ENCODE measurements around the gene DDX5. TPM values are rescaled to one million over a fixed set of nuclear protein-coding genes. Genes with fewer than 3 reads are reported as not detected.

DDX5 gene
- total and polyA plus RNA-seq, 2 of the 13 experiments (the other 11 are each of a cell fraction or from before 2014, with no cell fraction given) = 503 to 684 TPM

DNA sequence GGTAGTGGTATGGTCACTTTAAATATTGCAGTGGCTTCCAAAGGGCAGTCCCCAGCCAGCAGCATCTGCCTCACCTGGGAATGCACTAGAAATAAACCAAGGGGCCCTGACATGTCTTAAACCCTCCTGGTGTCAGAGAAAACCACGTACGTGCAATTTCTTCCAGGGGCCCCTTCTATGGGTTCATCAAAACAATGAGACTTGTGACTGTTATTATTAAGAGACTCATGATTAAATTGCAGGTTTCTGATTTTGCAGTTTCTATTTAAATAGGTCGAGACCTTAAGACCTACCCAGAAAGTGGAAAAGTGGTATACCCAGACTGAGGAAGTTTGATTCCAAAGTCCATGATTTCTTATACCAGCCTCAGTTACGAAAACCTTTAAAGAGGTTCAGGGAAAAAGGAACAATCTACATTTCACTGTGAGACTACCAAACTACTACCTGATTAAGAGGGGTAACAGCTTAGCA is 8.5 kb downstream of the DDX5 start (continued):
- TF ChIP-seq SALL2 (CRISPR knock-in tag; IDR thresholded peaks at IDR 0.05) = no peak
- no peak for TF ChIP-seq SIN3B (IDR thresholded peaks at IDR 0.05; ENCODE audit: low read length)
- no peak; the same call in 1 of the 2 replicates for TF ChIP-seq TFAP4 (IDR thresholded peaks at IDR 0.05; ENCODE audit: borderline replicate concordance, low read depth)
- no peak for TF ChIP-seq ZNF235 (CRISPR knock-in tag; IDR thresholded peaks at IDR 0.05; ENCODE audit: borderline replicate concordance)
- TF ChIP-seq, protein P1, sequence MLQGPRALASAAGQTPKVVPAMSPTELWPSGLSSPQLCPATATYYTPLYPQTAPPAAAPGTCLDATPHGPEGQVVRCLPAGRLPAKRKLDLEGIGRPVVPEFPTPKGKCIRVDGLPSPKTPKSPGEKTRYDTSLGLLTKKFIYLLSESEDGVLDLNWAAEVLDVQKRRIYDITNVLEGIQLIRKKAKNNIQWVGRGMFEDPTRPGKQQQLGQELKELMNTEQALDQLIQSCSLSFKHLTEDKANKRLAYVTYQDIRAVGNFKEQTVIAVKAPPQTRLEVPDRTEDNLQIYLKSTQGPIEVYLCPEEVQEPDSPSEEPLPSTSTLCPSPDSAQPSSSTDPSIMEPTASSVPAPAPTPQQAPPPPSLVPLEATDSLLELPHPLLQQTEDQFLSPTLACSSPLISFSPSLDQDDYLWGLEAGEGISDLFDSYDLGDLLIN (CRISPR knock-in tag; IDR thresholded peaks at IDR 0.05; ENCODE audit: borderline replicate concordance) = no peak
- no peak for TF ChIP-seq ZNF362 (CRISPR knock-in tag; IDR thresholded peaks at IDR 0.05; ENCODE audit: borderline replicate concordance)
- TF ChIP-seq TAF15 (IDR thresholded peaks at IDR 0.05; ENCODE audit: low read depth, low read length, poor library complexity, severe bottlenecking) = no peak
- no peak for TF ChIP-seq TBP (CRISPR knock-in tag; IDR thresholded peaks at IDR 0.05)
- TF ChIP-seq ZNF672 (CRISPR knock-in tag; IDR thresholded peaks at IDR 0.05) = no peak
- TF ChIP-seq NRL (CRISPR knock-in tag; IDR thresholded peaks at IDR 0.05; ENCODE audit: borderline replicate concordance) = no peak
- no peak for TF ChIP-seq PHF21A (CRISPR knock-in tag; IDR thresholded peaks at IDR 0.05)
- no peak for TF ChIP-seq GMEB2 (CRISPR knock-in tag; IDR thresholded peaks at IDR 0.05; ENCODE audit: low read depth)
- peak; percentile 30 for TF ChIP-seq RAD21 (CRISPR knock-in tag; IDR thresholded peaks at IDR 0.05)
- TF ChIP-seq GATAD1 (CRISPR knock-in tag; IDR thresholded peaks at IDR 0.05) = no peak
- TF ChIP-seq ZNF563 (CRISPR knock-in tag; IDR thresholded peaks at IDR 0.05) = no peak
- no peak for TF ChIP-seq DPF2 (CRISPR knock-in tag; IDR thresholded peaks at IDR 0.05; ENCODE audit: borderline replicate concordance, low read depth)
- TF ChIP-seq, protein P2, sequence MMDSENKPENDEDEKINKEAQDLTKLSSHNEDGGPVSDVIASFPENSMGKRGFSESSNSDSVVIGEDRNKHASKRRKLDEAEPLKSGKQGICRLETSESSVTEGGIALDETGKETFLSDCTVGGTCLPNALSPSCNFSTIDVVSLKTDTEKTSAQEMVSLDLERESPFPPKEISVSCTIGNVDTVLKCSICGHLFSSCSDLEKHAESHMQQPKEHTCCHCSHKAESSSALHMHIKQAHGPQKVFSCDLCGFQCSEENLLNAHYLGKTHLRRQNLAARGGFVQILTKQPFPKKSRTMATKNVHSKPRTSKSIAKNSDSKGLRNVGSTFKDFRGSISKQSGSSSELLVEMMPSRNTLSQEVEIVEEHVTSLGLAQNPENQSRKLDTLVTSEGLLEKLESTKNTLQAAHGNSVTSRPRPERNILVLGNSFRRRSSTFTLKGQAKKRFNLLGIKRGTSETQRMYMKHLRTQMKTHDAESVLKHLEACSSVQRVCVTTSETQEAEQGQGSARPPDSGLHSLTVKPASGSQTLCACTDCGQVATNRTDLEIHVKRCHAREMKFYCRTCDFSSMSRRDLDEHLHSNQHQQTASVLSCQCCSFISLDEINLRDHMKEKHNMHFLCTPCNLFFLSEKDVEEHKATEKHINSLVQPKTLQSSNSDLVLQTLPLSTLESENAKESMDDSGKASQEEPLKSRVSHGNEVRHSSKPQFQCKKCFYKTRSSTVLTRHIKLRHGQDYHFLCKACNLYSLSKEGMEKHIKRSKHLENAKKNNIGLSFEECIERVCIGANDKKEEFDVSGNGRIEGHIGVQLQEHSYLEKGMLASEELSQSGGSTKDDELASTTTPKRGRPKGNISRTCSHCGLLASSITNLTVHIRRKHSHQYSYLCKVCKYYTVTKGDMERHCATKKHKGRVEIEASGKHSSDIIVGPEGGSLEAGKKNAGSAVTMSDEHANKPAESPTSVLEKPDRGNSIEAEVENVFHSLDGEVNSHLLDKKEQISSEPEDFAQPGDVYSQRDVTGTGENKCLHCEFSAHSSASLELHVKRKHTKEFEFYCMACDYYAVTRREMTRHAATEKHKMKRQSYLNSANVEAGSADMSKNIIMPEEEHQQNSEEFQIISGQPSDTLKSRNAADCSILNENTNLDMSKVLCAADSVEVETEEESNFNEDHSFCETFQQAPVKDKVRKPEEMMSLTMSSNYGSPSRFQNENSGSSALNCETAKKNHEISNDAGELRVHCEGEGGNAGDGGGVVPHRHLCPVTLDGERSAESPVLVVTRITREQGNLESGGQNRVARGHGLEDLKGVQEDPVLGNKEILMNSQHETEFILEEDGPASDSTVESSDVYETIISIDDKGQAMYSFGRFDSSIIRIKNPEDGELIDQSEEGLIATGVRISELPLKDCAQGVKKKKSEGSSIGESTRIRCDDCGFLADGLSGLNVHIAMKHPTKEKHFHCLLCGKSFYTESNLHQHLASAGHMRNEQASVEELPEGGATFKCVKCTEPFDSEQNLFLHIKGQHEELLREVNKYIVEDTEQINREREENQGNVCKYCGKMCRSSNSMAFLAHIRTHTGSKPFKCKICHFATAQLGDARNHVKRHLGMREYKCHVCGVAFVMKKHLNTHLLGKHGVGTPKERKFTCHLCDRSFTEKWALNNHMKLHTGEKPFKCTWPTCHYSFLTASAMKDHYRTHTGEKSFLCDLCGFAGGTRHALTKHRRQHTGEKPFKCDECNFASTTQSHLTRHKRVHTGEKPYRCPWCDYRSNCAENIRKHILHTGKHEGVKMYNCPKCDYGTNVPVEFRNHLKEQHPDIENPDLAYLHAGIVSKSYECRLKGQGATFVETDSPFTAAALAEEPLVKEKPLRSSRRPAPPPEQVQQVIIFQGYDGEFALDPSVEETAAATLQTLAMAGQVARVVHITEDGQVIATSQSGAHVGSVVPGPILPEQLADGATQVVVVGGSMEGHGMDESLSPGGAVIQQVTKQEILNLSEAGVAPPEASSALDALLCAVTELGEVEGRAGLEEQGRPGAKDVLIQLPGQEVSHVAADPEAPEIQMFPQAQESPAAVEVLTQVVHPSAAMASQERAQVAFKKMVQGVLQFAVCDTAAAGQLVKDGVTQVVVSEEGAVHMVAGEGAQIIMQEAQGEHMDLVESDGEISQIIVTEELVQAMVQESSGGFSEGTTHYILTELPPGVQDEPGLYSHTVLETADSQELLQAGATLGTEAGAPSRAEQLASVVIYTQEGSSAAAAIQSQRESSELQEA (CRISPR knock-in tag; IDR thresholded peaks at IDR 0.05; ENCODE audit: not compliant biosample characterization) = no peak

Data from HepG2 (cell line).